ENCODE measurements around the gene HIVEP2.

GRCh38 chr6:142731611-142732010, 213.4 kb downstream of the HIVEP2 start:
- TF ChIP-seq CTCF (IDR thresholded peaks at IDR 0.05; ENCODE audit: insufficient read depth, low read length), result no peak
- TF ChIP-seq REST (IDR thresholded peaks at IDR 0.05; ENCODE audit: insufficient replicate concordance, low read depth), result no peak
- no peak for TF ChIP-seq POLR2AphosphoS5 (IDR thresholded peaks at IDR 0.05; ENCODE audit: low read depth)

All from HL-60 (cell line).